ENCODE data around the gene ZNF157.

The ZNF157 gene

GRCh38 chrX:47447607-47448006 lies 77.2 kb downstream of the ZNF157 start:
- no peak for DNase-seq

GRCh38 chrX:47448165-47448806 lies 77.9 kb downstream of the ZNF157 start:
- DNase-seq = no peak

GRCh38 chrX:47452112-47452511 lies 81.7 kb downstream of the ZNF157 start:
- DNase-seq = no peak

GRCh38 chrX:47456080-47456479 lies 85.7 kb downstream of the ZNF157 start:
- no peak for DNase-seq

- DNase-seq = no peak
Observed at GRCh38 chrX:47458528-47458927, 88.2 kb downstream of the ZNF157 start.

- DNase-seq = no peak
Observed at GRCh38 chrX:47460561-47460960, 90.2 kb downstream of the ZNF157 start.
